CD14-positive monocyte (primary cell): ENCODE data around the gene GLG1. TPM values are rescaled to one million over a fixed set of nuclear protein-coding genes. Genes with fewer than 3 reads are reported as not detected.

ENCODE experiments used
- DNase-seq, 3 donors: peaks; one replicate each; pipeline ENCODE4 v3.0.0-alpha.2; 2011 to 2022
- H2AFZ ChIP-seq: 2 replicates; pipeline ENCODE4 v1.6.0; 2012; ENCODE audit warnings: mild to moderate bottlenecking, low read depth, low read length, inconsistent platforms; ENCODE audit not compliant: insufficient read depth, poor library complexity, severe bottlenecking
- H3K27ac ChIP-seq, 2 donors: 1 replicate in 1 of 2; 2 replicates in 1 of 2; pipeline ENCODE4 v1.5.1; 2012 to 2013; ENCODE audit warnings: low read length in 2 of 2, control low read depth in 1 of 2, inconsistent platforms in 1 of 2, low read depth in 1 of 2, mild to moderate bottlenecking in 1 of 2
- H3K27me3 ChIP-seq, 2 donors: one replicate each; pipeline versions ENCODE4 v1.6.0 to v1.6.1; 2011 to 2013; ENCODE audit warnings: low read length in 2 of 2; ENCODE audit not compliant: control insufficient read depth in 2 of 2, insufficient read depth in 2 of 2
- H3K36me3 ChIP-seq, 2 donors: replicated peaks in 1 of 2; 1 replicate in 1 of 2; 2 replicates in 1 of 2; pipeline versions ENCODE4 v1.5.1 to v1.6.1; 2012 to 2013; ENCODE audit warnings: low read length in 2 of 2, control low read depth in 1 of 2, inconsistent platforms in 1 of 2, mild to moderate bottlenecking in 1 of 2; ENCODE audit not compliant: insufficient read depth in 2 of 2, control insufficient read depth in 1 of 2
- H3K4me1 ChIP-seq, 2 donors: 1 replicate in 1 of 2; 2 replicates in 1 of 2; pipeline versions ENCODE4 v1.5.1 to v1.6.1; 2012 to 2013; ENCODE audit warnings: low read length in 2 of 2, control low read depth in 1 of 2, inconsistent platforms in 1 of 2, mild to moderate bottlenecking in 1 of 2, moderate library complexity in 1 of 2; ENCODE audit not compliant: insufficient read depth in 2 of 2, control insufficient read depth in 1 of 2
- H3K4me2 ChIP-seq: replicated peaks from 2 replicates; pipeline ENCODE3; 2012; ENCODE audit warnings: low read length, moderate library complexity, mild to moderate bottlenecking; ENCODE audit not compliant: poor library complexity, severe bottlenecking; ENCODE audit errors: extremely low read depth
- H3K4me3 ChIP-seq, 3 experiments: fragments of 200-600 bp in 1 of 3; sonication (generic) in 1 of 3; replicated peaks in 1 of 3; 1 replicate in 2 of 3; 2 replicates in 1 of 3; pipeline ENCODE4 v1.5.1; 2011 to 2013; ENCODE audit warnings: low read length in 3 of 3, mild to moderate bottlenecking in 3 of 3, control low read depth in 2 of 3, low read depth in 2 of 3, inconsistent platforms in 1 of 3, moderate library complexity in 1 of 3
- H3K79me2 ChIP-seq: 2 replicates; pipeline ENCODE4 v1.6.0; 2012; ENCODE audit warnings: mild to moderate bottlenecking, control low read depth, inconsistent platforms, low read length, moderate library complexity; ENCODE audit not compliant: insufficient read depth
- H3K9ac ChIP-seq: 2 replicates; pipeline ENCODE4 v1.6.0; 2017; ENCODE audit warnings: low read length, mild to moderate bottlenecking; ENCODE audit not compliant: insufficient read depth, poor library complexity, severe bottlenecking
- H3K9me3 ChIP-seq, 2 donors: replicated peaks in 1 of 2; 1 replicate in 1 of 2; 2 replicates in 1 of 2; pipeline versions ENCODE4 v1.5.1 to v1.6.1; 2012 to 2013; ENCODE audit warnings: low read length in 2 of 2, control low read depth in 1 of 2; ENCODE audit not compliant: control insufficient read depth in 1 of 2, insufficient read depth in 1 of 2
- H4K20me1 ChIP-seq: 2 replicates; pipeline ENCODE4 v1.6.0; 2012; ENCODE audit warnings: mild to moderate bottlenecking, low read length, control low read depth, moderate library complexity; ENCODE audit not compliant: insufficient read depth
- H3K27ac Mint-ChIP-seq, 7 donors: one replicate each; pipeline ENCODE4 v1.8.0; 2020; ENCODE audit warnings: mild to moderate bottlenecking in 7 of 7, mixed read lengths in 7 of 7, moderate library complexity in 6 of 7, inconsistent platforms in 2 of 7
- H3K27me3 Mint-ChIP-seq, 3 donors: one replicate each; pipeline ENCODE4 v1.8.0; 2021 to 2022; ENCODE audit warnings: low read depth in 3 of 3, mild to moderate bottlenecking in 3 of 3, mixed read lengths in 3 of 3, moderate library complexity in 3 of 3, inconsistent platforms in 1 of 3
- H3K36me3 Mint-ChIP-seq, 2 donors: one replicate each; pipeline ENCODE4 v1.8.0; 2020; ENCODE audit warnings: mixed read lengths in 2 of 2, inconsistent platforms in 1 of 2, mild to moderate bottlenecking in 1 of 2
- H3K4me1 Mint-ChIP-seq: one replicate; pipeline ENCODE4 v1.8.0; 2020; ENCODE audit warnings: mild to moderate bottlenecking, mixed read lengths
- H3K4me3 Mint-ChIP-seq, 2 donors: one replicate each; pipeline ENCODE4 v1.8.0; 2020; ENCODE audit warnings: mild to moderate bottlenecking in 2 of 2, mixed read lengths in 2 of 2, moderate library complexity in 1 of 2
- H3K9me3 Mint-ChIP-seq, 7 donors: one replicate each; pipeline ENCODE4 v1.8.0; 2020 to 2022; ENCODE audit warnings: mixed read lengths in 7 of 7, mild to moderate bottlenecking in 6 of 7, moderate library complexity in 6 of 7, inconsistent platforms in 2 of 7
- CTCF ChIP-seq: fragments of 200-600 bp; IDR thresholded peaks from one replicate; pipeline ENCODE4 v1.8.0; 2022; ENCODE audit warnings: antibody characterized with exemption, mild to moderate bottlenecking
- WGBS: methylation state at CpG from one replicate; pipeline ENCODE4 v1.1.5; 2013; ENCODE audit warnings: missing lambda C conversion rate; ENCODE audit not compliant: insufficient coverage; 5-methylcytosine and 5-hydroxymethylcytosine counted together
- intact Hi-C, 2 donors: fragments of 100-400 bp; cut with micrococcal nuclease; formaldehyde crosslinking; loops; one replicate each; pipeline versions ENCODE4 v1.15.0 to v1.15.1; 2023
- polyA plus RNA-seq, 3 donors: library from polyadenylated mRNA; depleted of rRNA in 1 of 3; unstranded in 2 of 3; stranded (reverse) in 1 of 3; fragments of 300-500 nt in 2 of 3; fragments of >200 nt in 1 of 3; fragmentation: Illumina TruSeq in 2 of 3; gene quantifications; 1 replicate in 2 of 3; 2 replicates in 1 of 3; pipeline ENCODE4 v1.2.3, GENCODE V29; 2012 to 2021

GLG1 gene
- polyA plus RNA-seq, 3 donors, result 40.3 to 69.1 (median 51.1) TPM

- Histone ChIP-seq H3K4me2 (no peak overlapping the region), H3K9me3 (no peaks in the 10 kb centered on the region), H3K27ac (no peak overlapping the region), H3K27me3 (peaks cover 0 to 3% of the 10 kb centered on the region in 2 donors), H3K9ac (no peak overlapping the region), H3K79me2 (peaks cover 39% of the 10 kb centered on the region), H3K4me1 (peaks cover 24 to 30% of the 10 kb centered on the region in 2 donors), H3K36me3 (no peaks in the 10 kb centered on the region), H4K20me1 (peaks cover 22% of the 10 kb centered on the region), H3K4me3 (peak overlapping the region in 1 of 3 experiments; percentile 98), H2AFZ (peak overlapping the region; percentile 97)
- WGBS, result 95% methylated on average over 4 of the region's 6 CpGs
- intact Hi-C loops, result loop anchor here in 1 of 2 donors (5.0 kb wide), 2 partner anchors 46 to 94 kb away; partner anchors contain the start of gene MLKL
- Mint-ChIP-seq H3K9me3 (peaks cover 0 to 7% (median 0%) of the 10 kb centered on the region in 7 donors), H3K4me3 (no peak overlapping the region), H3K36me3 (peaks cover 3 to 5% of the 10 kb centered on the region in 2 donors), H3K27ac (no peak overlapping the region), H3K27me3 (peaks cover 3 to 6% (median 5%) of the 10 kb centered on the region in 3 donors), H3K4me1 (peaks cover 38% of the 10 kb centered on the region)
- DNase-seq, result no peak
- TF ChIP-seq CTCF, result no peak
Measured at GRCh38 chr16:74607962-74608356, 1.0 kb upstream of the GLG1 start.

- H3K9me3 Mint-ChIP-seq, result peaks cover 0 to 7% (median 0%) of the 10 kb centered on the region in 7 donors
- H3K4me1 ChIP-seq, result peaks cover 24 to 35% of the 10 kb centered on the region in 2 donors
- H3K27me3 Mint-ChIP-seq, result peaks cover 3 to 6% (median 5%) of the 10 kb centered on the region in 3 donors
- no peaks in the 10 kb centered on the region for H3K36me3 ChIP-seq
- H3K27me3 ChIP-seq, result peaks cover 0 to 3% of the 10 kb centered on the region in 2 donors
- H2AFZ ChIP-seq, result peak overlapping the region; percentile 97
- no peaks in the 10 kb centered on the region for H3K9me3 ChIP-seq
- TF ChIP-seq CTCF, result no peak
- H3K79me2 ChIP-seq, result peaks cover 44% of the 10 kb centered on the region
- whole genome bisulfite sequencing, result 33% methylated on average over 3 of the region's 14 CpGs
- peak overlapping the region; percentile 98 to 99 for H3K4me3 Mint-ChIP-seq
- H3K27ac Mint-ChIP-seq, result peak overlapping the region; percentile 60 to 97 (median 80)
- DNase-seq, result no peak
- H3K36me3 Mint-ChIP-seq, result peaks cover 5 to 6% of the 10 kb centered on the region in 2 donors
- peaks cover 27% of the 10 kb centered on the region for H4K20me1 ChIP-seq
- intact Hi-C loops, result loop anchor here in 1 of 2 donors (5.0 kb wide), 2 partner anchors 45 to 95 kb away; partner anchors contain the start of gene MLKL
- H3K9ac ChIP-seq, result peak overlapping the region; percentile 100
- peak overlapping the region; percentile 69 to 97 for H3K27ac ChIP-seq
- H3K4me2 ChIP-seq, result peak overlapping the region; percentile 92
- peak overlapping the region; percentile 85 to 98 (median 96) for H3K4me3 ChIP-seq
- peaks cover 43% of the 10 kb centered on the region for H3K4me1 Mint-ChIP-seq
Measured at GRCh38 chr16:74607310-74607961, 522 bp upstream of the GLG1 start.
